ENCODE results near the gene B2M.

Gene B2M

DNA sequence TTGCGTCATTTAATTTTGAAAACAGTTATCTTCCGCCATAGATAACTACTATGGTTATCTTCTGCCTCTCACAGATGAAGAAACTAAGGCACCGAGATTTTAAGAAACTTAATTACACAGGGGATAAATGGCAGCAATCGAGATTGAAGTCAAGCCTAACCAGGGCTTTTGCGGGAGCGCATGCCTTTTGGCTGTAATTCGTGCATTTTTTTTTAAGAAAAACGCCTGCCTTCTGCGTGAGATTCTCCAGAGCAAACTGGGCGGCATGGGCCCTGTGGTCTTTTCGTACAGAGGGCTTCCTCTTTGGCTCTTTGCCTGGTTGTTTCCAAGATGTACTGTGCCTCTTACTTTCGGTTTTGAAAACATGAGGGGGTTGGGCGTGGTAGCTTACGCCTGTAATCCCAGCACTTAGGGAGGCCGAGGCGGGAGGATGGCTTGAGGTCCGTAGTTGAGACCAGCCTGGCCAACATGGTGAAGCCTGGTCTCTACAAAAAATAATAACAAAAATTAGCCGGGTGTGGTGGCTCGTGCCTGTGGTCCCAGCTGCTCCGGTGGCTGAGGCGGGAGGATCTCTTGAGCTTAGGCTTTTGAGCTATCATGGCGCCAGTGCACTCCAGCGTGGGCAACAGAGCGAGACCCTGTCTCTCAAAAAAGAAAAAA, 1.2 kb downstream of the B2M start:
- no peak for TF ChIP-seq FOXP2 (optimal IDR thresholded peaks at IDR 0.05; ENCODE audit: borderline replicate concordance, extremely low read depth, extremely low read length, insufficient read depth)
- TF ChIP-seq TAF1 (IDR thresholded peaks at IDR 0.05; ENCODE audit: borderline replicate concordance, insufficient read depth, low read length), result no peak
- no peak for TF ChIP-seq POLR2AphosphoS5 (IDR thresholded peaks at IDR 0.05; ENCODE audit: low read depth, low read length)
- TF ChIP-seq SIN3A (IDR thresholded peaks at IDR 0.05; ENCODE audit: borderline replicate concordance, insufficient read depth, low read length), result no peak
- TF ChIP-seq, protein P1, sequence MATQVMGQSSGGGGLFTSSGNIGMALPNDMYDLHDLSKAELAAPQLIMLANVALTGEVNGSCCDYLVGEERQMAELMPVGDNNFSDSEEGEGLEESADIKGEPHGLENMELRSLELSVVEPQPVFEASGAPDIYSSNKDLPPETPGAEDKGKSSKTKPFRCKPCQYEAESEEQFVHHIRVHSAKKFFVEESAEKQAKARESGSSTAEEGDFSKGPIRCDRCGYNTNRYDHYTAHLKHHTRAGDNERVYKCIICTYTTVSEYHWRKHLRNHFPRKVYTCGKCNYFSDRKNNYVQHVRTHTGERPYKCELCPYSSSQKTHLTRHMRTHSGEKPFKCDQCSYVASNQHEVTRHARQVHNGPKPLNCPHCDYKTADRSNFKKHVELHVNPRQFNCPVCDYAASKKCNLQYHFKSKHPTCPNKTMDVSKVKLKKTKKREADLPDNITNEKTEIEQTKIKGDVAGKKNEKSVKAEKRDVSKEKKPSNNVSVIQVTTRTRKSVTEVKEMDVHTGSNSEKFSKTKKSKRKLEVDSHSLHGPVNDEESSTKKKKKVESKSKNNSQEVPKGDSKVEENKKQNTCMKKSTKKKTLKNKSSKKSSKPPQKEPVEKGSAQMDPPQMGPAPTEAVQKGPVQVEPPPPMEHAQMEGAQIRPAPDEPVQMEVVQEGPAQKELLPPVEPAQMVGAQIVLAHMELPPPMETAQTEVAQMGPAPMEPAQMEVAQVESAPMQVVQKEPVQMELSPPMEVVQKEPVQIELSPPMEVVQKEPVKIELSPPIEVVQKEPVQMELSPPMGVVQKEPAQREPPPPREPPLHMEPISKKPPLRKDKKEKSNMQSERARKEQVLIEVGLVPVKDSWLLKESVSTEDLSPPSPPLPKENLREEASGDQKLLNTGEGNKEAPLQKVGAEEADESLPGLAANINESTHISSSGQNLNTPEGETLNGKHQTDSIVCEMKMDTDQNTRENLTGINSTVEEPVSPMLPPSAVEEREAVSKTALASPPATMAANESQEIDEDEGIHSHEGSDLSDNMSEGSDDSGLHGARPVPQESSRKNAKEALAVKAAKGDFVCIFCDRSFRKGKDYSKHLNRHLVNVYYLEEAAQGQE (IDR thresholded peaks at IDR 0.05; ENCODE audit: insufficient read depth in 1 of 2, low read depth in 2 of 2, low read length in 2 of 2), result no peak

DNA sequence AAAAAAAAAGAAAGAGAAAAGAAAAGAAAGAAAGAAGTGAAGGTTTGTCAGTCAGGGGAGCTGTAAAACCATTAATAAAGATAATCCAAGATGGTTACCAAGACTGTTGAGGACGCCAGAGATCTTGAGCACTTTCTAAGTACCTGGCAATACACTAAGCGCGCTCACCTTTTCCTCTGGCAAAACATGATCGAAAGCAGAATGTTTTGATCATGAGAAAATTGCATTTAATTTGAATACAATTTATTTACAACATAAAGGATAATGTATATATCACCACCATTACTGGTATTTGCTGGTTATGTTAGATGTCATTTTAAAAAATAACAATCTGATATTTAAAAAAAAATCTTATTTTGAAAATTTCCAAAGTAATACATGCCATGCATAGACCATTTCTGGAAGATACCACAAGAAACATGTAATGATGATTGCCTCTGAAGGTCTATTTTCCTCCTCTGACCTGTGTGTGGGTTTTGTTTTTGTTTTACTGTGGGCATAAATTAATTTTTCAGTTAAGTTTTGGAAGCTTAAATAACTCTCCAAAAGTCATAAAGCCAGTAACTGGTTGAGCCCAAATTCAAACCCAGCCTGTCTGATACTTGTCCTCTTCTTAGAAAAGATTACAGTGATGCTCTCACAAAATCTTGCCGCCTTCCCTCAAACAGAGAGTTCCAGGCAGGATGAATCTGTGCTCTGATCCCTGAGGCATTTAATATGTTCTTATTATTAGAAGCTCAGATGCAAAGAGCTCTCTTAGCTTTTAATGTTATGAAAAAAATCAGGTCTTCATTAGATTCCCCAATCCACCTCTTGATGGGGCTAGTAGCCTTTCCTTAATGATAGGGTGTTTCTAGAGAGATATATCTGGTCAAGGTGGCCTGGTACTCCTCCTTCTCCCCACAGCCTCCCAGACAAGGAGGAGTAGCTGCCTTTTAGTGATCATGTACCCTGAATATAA, 2.0 kb downstream of the B2M start:
- TF ChIP-seq SIN3A (IDR thresholded peaks at IDR 0.05; ENCODE audit: borderline replicate concordance, insufficient read depth, low read length), result no peak
- TF ChIP-seq TAF1 (IDR thresholded peaks at IDR 0.05; ENCODE audit: borderline replicate concordance, insufficient read depth, low read length), result no peak
- TF ChIP-seq FOXP2 (optimal IDR thresholded peaks at IDR 0.05; ENCODE audit: borderline replicate concordance, extremely low read depth, extremely low read length, insufficient read depth), result no peak
- TF ChIP-seq, protein P1 (IDR thresholded peaks at IDR 0.05; ENCODE audit: insufficient read depth in 1 of 2, low read depth in 2 of 2, low read length in 2 of 2), result no peak
- no peak for TF ChIP-seq POLR2AphosphoS5 (IDR thresholded peaks at IDR 0.05; ENCODE audit: low read depth, low read length)

DNA sequence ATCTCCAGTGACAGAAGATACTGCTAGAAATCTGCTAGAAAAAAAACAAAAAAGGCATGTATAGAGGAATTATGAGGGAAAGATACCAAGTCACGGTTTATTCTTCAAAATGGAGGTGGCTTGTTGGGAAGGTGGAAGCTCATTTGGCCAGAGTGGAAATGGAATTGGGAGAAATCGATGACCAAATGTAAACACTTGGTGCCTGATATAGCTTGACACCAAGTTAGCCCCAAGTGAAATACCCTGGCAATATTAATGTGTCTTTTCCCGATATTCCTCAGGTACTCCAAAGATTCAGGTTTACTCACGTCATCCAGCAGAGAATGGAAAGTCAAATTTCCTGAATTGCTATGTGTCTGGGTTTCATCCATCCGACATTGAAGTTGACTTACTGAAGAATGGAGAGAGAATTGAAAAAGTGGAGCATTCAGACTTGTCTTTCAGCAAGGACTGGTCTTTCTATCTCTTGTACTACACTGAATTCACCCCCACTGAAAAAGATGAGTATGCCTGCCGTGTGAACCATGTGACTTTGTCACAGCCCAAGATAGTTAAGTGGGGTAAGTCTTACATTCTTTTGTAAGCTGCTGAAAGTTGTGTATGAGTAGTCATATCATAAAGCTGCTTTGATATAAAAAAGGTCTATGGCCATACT, 4.0 kb downstream of the B2M start:
- no peak for TF ChIP-seq SIN3A (IDR thresholded peaks at IDR 0.05; ENCODE audit: borderline replicate concordance, insufficient read depth, low read length)
- no peak for TF ChIP-seq TAF1 (IDR thresholded peaks at IDR 0.05; ENCODE audit: borderline replicate concordance, insufficient read depth, low read length)
- TF ChIP-seq FOXP2 (optimal IDR thresholded peaks at IDR 0.05; ENCODE audit: borderline replicate concordance, extremely low read depth, extremely low read length, insufficient read depth), result no peak
- TF ChIP-seq POLR2AphosphoS5 (IDR thresholded peaks at IDR 0.05; ENCODE audit: low read depth, low read length), result no peak
- TF ChIP-seq, protein P1 (IDR thresholded peaks at IDR 0.05; ENCODE audit: insufficient read depth in 1 of 2, low read depth in 2 of 2, low read length in 2 of 2), result no peak

DNA sequence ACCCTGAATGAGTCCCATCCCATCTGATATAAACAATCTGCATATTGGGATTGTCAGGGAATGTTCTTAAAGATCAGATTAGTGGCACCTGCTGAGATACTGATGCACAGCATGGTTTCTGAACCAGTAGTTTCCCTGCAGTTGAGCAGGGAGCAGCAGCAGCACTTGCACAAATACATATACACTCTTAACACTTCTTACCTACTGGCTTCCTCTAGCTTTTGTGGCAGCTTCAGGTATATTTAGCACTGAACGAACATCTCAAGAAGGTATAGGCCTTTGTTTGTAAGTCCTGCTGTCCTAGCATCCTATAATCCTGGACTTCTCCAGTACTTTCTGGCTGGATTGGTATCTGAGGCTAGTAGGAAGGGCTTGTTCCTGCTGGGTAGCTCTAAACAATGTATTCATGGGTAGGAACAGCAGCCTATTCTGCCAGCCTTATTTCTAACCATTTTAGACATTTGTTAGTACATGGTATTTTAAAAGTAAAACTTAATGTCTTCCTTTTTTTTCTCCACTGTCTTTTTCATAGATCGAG, 4.5 kb downstream of the B2M start:
- TF ChIP-seq, protein P1 (IDR thresholded peaks at IDR 0.05; ENCODE audit: insufficient read depth in 1 of 2, low read depth in 2 of 2, low read length in 2 of 2), result no peak
- no peak for TF ChIP-seq SIN3A (IDR thresholded peaks at IDR 0.05; ENCODE audit: borderline replicate concordance, insufficient read depth, low read length)
- no peak for TF ChIP-seq FOXP2 (optimal IDR thresholded peaks at IDR 0.05; ENCODE audit: borderline replicate concordance, extremely low read depth, extremely low read length, insufficient read depth)
- no peak for TF ChIP-seq POLR2AphosphoS5 (IDR thresholded peaks at IDR 0.05; ENCODE audit: low read depth, low read length)
